Stimulated activated CD4-positive, alpha-beta T cell treated with anti-CD3 and anti-CD28 coated beads, Interleukin-15, amount 100 ng/mL, for 48 hours (primary cell): Measurements from ENCODE around the gene PLOD1.
"Not testable (repeated sequence)": the region's sequence is repeated elsewhere in the genome, so short reads cannot be mapped to it uniquely, and the experiment has no call there.

Experiments used
- DNase-seq, 2 donors: peaks; one replicate each; pipeline ENCODE4 v3.0.0-alpha.2; 2020; ENCODE audit warnings: low read depth in 2 of 2

Gene PLOD1

GRCh38 chr1:11912482-11913216 lies 21.9 kb upstream of the PLOD1 start:
- not testable (repeated sequence) for DNase-seq

- no peak for DNase-seq
Measured at GRCh38 chr1:11913291-11913690, 21.2 kb upstream of the PLOD1 start.

DNA sequence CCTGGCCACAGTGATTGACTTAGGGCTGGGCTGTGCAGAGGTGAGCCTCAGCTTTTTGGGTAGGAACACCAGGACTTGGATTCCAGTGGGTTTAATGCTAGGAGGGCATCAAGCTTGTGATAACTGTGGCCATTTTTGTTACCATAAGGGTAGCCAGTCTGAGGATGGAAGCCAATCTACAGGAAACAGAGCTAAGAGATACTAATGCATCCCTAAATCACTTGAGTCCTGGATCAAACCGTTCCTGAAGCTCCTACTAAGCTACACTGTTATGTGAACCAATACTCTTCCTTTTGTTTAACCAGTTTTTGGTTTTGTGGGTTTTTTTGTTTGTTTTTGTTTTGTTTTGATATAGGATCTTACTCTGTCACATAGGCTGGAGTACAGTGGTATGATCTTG lies 20.5 kb upstream of the PLOD1 start:
- DNase-seq = no peak

DNA sequence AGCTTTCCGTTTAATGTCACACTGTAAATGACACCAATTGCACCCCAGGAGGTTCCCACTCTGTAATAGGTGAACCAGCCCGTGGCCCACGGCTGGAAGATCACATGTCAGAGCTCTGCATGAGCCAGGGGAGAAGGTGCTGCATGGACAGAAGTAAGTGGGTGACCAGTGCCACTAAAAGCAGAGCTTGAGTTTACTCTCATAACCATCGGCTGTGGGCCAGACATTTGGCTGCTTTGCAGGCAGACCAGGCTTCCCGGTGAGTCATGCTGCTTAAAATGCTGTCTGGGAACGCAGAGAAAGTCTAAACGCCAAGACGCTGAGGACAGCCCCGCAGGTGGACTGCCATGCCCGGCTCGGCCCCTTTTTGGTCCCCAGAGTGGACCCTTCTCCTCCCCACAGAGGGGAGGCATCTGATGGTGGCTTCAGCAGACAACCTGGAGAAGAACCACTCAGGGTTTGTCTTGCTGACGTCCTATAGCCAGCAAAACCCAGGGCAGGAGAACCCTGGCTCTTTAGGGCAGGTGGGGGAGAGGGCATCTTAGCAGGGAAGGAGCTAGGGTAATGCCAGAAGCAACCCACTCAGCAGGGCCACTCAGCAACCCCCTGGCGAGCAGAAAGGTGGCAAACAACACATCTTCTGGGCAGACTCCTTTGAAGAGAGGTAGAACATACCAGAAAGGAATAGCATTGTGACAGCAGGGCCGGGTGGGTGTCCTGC lies 15.6 kb upstream of the PLOD1 start:
- DNase-seq = no peak

GRCh38 chr1:11919621-11920020 lies 14.9 kb upstream of the PLOD1 start:
- no peak for DNase-seq

DNA sequence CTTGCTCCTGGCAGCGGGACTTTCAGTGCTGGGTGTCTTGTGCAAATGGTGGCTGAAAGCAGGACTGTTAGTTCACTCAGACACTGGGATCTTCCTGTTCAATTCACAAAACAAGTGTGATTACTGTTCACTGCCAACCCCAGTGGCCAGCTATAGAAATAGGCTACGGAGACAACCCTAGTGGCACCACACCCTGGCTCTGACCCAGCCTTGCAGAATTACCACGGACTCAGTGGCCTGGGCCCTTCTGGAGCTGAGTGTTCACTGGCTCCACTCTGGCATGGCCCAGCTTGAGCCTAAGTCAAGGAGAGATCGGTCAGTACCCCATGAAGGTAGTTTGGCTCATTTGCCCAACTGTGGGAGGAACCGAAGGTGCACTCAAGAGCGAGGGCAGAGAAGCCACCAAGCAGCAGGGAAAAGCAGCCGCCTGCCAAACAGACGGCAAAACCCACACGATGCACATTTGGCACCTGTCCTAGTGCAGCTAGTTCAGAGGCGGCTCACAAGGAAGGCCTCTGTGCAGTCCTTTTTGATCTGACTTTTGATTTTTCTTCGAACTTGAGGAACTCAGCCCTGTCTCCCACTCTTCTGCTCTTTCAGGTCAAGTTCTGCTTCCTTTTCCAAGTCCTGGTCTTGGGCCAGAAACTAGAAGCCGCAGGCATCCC lies 14.1 kb upstream of the PLOD1 start:
- DNase-seq = no peak

GRCh38 chr1:11921022-11921421 lies 13.5 kb upstream of the PLOD1 start:
- no peak for DNase-seq

DNA sequence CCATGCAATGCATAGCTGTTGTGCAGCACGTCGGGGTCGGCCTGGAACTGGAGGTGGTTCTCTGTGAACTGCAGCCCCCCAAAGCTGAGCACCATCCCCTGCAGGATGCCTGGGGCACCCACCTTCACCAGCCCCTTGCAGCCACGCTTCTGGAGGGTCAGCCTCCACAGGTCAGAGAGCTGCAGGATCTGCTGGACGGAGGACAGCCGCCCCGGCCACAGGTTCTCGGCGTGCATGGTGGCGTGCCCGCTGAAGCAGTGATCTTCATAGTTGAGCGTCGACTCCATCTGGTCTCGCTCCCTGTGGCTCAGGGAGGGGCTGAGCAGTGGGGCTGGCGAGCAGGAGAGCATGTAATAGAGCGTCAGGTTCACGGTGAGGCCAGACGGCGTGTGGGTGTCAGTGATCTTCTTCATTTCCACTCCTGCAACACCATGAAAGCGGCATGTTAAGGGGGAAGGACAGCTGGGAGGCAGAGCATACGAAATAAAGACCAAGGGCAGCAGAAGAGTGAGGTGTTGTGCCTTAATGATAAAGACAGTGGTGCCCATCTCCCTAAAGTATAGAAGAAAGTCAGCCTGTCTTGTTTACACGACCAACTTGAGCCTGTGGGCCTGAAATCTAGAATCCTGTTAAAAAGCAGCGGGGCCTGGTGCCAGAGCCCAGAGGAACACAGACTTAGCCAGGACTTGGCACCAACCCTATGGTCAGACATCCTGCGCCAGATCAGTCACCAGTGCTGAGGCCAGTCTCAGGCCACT lies 11.3 kb upstream of the PLOD1 start:
- no peak for DNase-seq

GRCh38 chr1:11923827-11924113 lies 10.7 kb upstream of the PLOD1 start:
- no peak for DNase-seq

- DNase-seq = no peak
Measured at GRCh38 chr1:11924334-11925195, 10.0 kb upstream of the PLOD1 start.

DNA sequence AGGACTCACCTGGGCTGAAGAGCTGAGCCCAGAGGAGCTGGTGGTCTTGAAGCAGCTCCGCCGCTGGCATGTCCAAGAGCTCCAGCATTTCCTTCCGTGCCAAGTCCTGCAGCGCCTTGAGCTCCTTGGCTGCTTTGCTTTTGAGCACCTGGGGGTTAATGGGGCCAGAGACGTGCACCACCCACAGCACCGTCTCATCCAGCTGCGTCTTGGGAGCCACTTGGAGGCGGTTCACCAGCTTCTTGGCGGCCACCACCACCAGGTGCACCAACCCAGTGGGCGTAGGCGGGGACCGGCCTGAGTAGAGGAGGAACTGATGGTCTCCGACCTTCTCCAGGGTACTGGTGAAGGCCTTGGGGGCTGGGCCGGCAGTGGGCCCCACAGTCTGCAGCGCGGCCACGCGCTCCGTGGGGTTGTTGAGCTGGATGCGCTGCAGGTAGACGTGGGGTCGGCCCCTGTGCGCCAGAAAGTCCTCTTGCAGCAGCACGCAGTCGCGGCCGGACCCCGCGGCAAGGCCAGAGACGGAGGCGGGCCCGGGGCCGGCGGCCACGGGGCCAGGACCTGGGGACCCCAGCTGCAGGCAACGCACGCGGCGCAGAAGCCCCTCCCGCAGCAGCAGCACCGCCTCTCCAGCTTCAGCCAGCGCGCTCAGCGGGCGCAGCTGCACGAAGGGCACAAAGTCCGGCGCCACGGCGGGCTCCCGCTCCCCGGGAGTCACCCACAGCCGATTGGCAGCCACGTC lies 9.2 kb upstream of the PLOD1 start:
- DNase-seq = not testable (repeated sequence)

DNA sequence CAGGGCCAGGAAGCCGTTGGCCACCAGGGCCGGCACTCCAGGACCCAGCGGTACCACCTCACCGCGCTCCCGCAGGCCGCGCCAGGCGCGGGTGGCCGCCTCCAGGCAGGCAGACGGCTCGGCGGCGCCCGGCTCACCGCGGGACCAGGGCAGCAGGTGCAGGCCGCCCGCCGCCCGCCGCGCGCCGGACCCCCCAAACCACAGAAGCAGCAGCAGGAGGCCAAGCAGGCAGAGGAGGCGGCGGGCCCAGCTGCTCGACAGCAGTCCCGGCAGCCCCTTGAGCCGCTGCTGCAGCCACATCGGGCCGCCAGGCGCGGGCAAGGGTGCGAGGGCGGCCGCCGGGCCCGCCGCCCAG lies 8.6 kb upstream of the PLOD1 start:
- no peak for DNase-seq

GRCh38 chr1:11927866-11928592 lies 6.5 kb upstream of the PLOD1 start:
- no peak for DNase-seq

DNA sequence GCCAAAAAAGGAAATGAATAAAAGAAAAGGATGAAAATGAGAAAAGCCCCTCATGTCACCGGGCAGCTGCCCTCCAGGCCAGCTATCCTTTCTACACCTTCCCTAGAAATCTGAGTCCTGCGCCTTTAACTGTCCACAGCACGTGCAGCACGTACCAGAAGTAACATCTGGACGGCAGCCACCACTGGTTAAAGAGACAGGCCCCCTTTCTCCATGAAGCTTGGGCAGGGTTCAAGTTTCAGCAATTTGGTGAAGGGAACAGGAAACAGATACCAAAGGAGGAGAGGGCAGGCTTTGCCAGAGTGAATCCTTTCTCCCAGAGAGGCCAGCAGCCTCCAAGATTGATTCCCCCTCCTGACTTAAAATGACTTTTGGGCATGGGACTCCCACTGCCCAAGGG lies 4.7 kb upstream of the PLOD1 start:
- no peak for DNase-seq

- DNase-seq = no peak
Measured at GRCh38 chr1:11930571-11931445, 3.7 kb upstream of the PLOD1 start.

DNA sequence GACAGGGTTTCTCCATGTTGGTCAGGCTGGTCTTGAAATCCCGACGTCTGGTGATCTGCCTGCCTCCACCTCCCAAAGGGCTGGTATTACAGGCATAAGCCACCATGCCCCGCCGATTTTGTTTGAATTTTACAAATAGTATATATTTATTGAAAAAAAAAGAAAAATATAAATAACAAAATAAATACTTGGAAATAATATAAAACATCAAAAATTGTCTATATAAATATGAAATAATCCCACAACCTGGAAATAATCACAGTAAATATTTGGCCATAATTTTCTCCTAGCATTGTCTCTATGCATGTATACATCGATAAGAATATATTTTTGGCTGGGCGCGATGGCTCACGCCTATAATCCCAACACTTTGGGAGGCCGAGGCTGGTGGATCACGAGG lies 2.7 kb upstream of the PLOD1 start:
- DNase-seq = no peak

GRCh38 chr1:11935057-11935412 lies 518 bp downstream of the PLOD1 start:
- no peak for DNase-seq

DNA sequence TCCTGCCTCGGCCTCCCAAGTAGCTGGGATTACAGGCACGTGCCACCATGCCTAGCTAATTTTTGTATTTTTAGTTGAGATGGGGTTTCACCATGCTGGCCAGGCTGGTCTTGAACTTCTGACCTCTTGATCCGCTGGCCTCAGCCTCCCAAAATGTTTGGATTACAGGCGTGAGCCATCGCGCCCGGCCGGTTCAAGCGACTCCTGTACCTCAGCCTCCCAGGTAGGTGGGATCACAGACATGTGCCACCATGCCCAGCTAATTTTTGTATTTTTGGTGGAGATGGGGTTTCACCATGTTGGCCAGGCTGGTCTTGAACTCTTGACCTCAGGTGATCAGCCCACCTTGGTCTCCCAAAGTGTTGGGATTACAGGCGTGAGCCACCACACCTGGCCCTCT lies 1.2 kb downstream of the PLOD1 start:
- DNase-seq = not testable (repeated sequence)
